ENCODE results near the gene ITGB3.
A peak's percentile ranks its signal among the peaks of the same experiment; 100 is the strongest.
"Not testable (repeated sequence)": the region's sequence is repeated elsewhere in the genome, so short reads cannot be mapped to it uniquely, and the experiment has no call there.

Gene ITGB3

DNA sequence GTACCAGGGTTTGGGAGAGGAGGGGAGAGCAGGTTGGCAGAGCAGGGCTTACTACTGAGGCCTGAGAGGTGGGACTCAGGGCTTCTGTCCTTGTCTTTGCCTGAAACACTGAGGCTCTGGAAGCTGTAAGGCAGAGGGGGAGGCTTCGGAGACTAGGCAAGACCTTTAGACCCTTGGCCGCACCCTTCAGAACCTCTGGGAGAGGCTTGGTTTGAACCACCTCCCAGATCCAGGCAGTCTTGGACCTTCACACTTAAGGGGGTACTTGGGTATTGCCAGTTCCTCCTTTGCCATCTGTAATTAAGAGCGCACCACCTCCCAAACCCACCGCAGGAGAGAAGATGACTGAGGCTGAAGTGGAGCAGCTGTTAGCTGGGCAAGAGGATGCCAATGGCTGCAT lies 31.6 kb upstream of the ITGB3 start:
- DNase-seq (ENCODE audit: low read depth in 2 of 2, low spot score in 1 of 2), result no peak

DNA sequence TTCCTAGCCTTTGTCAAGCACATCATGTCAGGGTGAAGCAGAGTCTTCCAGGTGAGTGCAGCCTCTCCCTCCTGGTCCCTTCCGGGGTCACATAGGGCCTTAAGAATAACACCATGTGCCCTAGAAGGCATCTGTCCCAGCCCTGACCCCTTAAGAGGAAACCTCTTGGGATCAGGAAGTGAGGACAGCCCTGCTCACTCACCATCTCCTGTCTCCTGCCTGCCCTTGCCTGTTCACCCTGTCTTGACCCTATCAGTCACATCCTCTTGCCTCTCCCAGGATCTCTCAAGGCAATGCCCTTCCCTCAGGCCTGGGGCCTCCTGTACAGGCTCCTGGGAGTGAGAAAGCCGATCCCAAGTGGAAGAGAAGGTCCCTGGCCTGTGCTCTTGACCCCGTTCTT lies 30.6 kb upstream of the ITGB3 start:
- no peak for DNase-seq (ENCODE audit: low read depth in 2 of 2, low spot score in 1 of 2)

DNA sequence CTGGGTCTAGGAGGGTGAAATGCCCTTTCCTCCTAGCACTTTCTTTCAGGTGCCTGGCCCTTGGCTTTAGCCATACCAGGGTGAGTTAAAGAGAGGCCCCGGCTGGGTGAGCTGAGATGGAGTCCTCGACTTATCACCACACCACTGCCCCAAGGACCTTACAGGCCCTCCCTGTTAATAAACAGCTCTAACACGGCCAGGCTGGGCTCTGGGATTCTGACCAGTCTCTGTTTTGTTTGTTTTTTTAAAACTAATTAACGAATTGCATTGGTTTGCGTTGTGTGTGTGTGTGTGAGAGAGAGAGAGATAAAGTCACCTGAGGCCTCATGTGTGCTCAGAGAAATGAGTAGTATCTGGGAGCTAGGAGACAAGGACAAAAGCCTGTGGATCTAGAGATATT lies 30.2 kb upstream of the ITGB3 start:
- DNase-seq (ENCODE audit: low read depth in 2 of 2, low spot score in 1 of 2), result no peak

DNA sequence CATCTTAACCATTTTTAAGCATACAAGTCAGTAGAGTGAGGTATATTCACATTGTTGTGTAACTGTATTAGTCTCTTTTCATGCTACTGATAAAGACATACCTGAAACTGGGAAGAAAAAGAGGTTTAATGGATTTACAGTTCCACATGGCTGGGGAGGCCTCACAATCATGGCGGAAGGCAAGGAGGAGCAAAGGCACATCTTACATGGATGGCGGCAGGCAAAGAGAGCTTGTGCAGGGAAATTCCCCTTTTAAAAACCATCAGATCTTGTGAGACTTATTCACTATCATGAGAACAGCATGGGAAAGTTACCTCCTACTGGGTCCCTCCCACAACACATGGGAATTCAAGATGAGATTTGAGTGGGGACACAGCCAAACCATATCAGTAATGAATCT lies 29.6 kb upstream of the ITGB3 start:
- DNase-seq (ENCODE audit: low read depth in 2 of 2, low spot score in 1 of 2), result not testable (repeated sequence)

DNA sequence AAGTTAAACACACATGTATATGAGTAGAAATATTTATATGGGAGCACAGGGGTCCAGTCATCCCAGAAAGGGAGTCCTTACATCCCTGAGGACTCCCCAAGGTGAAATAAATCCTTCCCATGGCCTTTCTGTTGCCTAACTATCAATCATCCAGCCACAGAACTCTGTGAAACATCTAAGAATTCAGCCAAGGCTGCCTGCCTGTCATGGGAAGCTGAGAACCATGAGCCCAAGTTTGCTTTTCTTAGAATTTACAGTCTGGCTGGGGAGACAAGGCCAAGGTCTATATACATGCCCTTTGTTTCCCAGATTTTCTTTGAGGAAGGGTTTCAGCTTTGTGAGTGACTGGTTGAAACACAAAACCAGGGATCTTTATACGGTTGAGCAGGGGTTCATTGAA lies 28.7 kb upstream of the ITGB3 start:
- DNase-seq (ENCODE audit: low read depth in 2 of 2, low spot score in 1 of 2), result no peak

DNA sequence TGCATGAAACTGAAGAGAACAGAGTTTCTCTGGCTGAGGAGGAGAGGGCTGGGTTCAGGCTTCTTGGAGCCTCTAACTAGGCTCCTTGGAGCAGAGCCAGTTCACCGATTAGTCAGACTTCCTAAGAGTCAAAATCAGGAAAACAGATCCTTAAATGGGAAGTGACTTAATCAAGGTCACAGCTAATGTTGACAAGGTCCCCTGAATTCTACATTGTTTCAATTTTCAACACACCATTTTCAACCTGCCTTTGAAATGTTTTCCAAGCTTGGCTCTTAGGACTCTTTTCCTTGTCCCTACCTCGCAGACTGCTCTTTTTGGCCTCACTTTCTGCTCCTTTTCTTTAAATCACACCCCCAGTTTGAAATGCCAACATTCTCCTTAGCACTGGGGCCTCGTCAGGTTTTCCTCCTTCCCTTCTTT lies 28.2 kb upstream of the ITGB3 start:
- DNase-seq (ENCODE audit: low read depth in 2 of 2, low spot score in 1 of 2), result no peak

DNA sequence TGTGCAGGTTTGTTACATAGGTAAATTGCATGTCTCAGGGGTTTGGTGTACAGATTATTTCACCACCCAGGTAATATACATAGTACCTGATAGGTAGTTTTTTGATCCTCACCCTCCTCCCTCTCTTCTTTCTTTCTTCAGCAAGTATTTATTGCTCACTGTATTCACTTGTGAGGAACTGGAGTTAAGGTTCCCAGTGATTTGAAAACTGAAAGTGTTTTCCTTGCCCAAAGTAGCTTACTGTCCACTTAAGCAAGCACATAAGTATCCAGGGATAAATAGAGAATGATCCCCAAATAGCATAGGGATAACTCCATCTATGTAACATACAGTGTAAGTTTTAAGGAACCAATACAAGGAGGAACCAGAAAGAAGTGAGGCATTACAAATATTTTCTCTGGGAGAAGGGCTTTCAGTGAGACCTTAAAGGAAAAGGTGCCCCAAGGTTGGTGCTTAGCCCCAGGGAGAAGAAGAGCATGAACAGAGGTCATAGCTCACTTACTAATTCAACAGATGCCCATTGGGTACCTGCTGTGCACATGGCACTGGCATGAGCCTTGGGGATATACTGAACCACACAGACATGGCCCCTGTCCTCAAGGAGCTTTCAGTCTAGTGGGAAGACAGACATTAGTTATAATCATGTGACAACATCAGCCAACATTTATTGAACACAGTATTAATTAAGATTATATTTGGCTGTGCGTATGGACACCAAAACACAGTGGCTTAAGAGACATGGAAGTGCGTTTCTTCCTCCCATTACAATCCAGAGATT lies 27.5 kb upstream of the ITGB3 start:
- DNase-seq (ENCODE audit: low read depth in 2 of 2, low spot score in 1 of 2), result no peak

DNA sequence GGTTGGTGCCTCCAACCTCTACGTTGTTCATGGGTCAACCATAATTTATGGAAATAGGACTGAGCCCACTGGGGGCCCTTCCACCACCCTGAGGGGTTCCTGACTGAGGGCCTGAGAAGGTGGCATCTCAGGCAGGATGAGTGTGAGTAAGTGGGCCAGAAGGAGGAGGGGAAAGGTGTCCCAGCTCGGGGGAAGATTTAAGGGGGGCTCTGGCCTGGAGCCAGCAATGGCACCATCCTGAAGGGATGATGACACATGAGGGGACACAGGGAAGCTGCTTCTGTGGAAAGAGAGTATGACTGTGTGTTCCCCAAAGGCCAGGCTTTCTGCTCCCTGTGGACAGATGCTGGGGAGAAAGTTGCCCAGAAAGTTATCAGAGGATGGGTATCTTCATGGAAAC lies 25.8 kb upstream of the ITGB3 start:
- DNase-seq (ENCODE audit: low read depth in 2 of 2, low spot score in 1 of 2), result no peak

DNA sequence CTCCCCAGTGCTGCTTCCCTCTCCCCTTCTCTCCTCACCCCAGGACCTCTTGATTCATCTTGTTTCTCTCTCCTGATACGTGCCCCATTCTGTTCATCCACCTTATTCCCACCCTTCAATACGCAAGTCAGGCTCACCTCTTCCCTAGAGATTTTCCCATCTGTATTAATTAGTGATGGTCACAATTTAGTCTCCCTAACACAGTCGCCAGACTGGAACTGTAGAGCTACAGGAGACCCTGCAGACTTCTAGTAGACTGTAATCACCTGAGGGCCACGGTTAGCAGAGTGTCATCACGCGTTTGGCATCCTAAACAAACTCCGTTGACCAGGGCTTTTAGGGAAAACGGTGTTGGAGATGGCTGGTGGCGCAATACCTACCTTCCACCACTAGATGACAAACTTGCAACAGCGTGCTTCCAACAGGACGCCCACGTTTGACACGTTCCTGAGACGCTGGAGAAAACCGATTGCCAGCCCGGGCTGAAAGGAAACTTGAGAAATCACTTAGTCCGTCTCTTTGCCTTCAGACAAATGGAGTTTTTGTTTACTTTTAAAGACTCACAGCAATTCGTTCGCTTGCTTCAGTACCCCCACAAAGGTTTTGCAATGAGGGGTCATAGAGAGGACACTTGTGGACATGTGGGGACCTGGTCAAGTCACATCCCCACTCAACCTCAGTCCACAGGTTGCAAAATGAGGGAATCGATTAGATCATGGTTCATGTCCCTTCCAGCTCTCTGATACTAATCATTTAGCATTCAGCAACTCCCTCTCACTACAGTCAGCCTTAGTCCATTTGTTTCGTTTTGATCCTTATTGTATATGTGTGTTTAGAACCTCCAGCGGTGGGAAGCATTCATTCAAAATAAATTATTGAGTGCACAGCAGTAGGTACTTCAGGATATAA lies 23.8 kb upstream of the ITGB3 start:
- peak; percentile 17 to 51 for DNase-seq (ENCODE audit: low read depth in 2 of 2, low spot score in 1 of 2)

DNA sequence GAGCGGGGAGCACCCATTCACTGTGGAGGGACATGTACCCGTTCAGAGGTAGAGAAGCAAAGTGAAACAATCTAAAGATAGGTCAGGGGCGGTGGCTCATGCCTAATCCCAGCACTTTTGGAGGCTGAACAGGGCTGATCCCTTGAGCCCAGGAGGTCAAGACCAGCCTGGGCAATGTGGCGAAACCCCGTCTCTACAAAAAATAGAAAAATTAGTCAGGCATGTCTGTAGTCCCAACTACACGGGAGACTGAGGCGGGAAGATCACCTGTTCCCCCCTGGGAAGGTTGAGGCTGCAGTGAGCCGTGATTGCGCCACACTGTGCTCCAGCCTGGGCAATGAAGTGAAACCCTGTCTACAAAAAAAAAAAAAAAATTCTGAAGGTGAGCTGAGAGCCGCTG lies 22.8 kb upstream of the ITGB3 start:
- no peak for DNase-seq (ENCODE audit: low read depth in 2 of 2, low spot score in 1 of 2)

DNA sequence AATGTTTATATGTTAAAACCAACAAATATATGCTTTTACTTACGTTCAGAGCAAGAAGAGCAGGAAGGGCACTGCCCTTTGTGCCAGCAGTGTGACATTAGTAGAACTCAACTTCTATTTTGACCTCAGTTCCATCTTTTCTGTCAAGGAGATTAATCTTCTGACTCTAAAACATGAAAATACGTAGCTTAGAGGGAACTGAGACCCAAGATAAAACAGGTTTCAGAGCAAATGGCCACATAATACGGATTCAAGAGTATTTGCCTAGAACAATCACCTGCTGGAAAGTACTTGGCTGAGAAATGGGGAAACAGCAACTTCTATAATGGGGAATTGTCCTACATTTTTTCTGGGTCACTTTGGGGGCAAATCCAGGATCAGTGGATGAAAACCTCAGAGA lies 22.3 kb upstream of the ITGB3 start:
- no peak for DNase-seq (ENCODE audit: low read depth in 2 of 2, low spot score in 1 of 2)

DNA sequence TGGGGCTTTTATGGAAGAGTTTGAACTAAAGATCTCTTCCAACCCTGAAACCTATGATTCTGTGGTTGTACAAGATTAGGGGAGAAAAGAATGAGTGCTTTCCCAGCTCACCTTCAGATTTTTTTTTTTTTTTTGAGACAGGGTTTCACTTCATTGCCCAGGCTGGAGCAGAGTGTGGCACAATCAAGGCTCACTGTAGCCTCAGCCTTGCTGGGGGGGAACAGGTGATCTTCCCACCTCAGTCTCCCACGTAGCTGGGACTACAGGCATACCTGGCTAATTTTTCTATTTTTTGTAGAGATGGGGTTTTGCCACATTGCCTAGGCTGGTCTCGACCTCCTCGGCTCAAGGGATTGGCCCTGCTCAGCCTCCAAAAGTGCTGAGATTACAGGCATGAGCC lies 21.8 kb upstream of the ITGB3 start:
- DNase-seq (ENCODE audit: low read depth in 2 of 2, low spot score in 1 of 2), result no peak

DNA sequence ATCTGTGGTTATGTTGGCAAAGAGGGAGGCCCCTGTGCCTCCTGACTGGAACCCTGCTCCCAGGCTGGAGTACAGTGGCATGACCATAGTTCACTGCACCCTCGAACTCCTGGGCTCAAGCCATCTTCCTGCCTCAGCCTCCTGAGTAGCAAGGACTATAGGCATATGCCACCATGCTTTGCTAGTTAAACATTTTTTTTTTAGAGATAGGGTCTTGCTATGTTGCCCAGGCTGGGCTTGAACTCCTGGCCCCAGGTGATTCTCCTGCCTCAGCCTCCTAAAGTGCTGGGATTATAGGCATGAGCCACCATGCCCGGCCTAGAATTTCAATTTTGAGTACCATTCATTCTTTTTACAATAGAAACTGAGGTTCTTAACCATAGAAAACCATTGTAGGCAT lies 21.2 kb upstream of the ITGB3 start:
- DNase-seq (ENCODE audit: low read depth in 2 of 2, low spot score in 1 of 2), result no peak

DNA sequence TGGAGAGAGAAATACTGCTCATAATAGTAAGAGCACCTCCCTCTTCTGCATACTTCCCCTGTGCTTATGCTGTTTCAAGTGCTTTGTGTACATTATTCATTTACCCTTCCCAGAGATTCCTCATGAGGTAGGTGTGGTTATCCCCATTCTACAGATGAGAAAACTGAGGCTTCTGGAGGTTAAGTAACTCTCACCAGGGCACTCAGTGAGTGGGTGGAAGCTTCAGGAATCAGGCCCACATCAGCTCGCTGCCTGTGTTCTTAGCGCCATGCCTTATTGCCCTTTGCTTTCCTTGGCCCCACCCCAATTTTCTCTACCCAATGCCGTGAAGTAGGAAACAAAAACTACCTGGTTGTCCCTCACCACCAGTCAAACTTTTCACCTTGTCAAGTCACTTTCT lies 18.1 kb upstream of the ITGB3 start:
- no peak for DNase-seq (ENCODE audit: low read depth in 2 of 2, low spot score in 1 of 2)

DNA sequence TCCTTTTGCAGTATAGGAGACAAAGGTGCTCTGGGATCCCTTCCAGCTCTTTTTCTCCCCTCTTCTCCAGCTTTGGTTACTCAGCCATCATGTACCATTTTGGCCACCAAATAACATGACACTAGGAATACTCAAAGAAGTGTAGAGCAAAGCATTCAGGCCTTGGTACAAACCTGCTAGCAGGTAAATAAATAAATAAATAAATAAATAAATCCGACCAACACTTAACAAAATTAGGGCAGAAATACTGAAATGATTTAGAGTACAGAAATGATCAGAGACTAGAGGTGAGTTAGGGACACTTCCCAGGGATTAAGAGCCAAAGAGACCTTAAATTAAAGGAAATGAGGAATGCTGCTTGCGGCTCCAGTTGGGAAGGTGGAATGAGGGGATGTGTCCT lies 17.7 kb upstream of the ITGB3 start:
- DNase-seq (ENCODE audit: low read depth in 2 of 2, low spot score in 1 of 2), result no peak

DNA sequence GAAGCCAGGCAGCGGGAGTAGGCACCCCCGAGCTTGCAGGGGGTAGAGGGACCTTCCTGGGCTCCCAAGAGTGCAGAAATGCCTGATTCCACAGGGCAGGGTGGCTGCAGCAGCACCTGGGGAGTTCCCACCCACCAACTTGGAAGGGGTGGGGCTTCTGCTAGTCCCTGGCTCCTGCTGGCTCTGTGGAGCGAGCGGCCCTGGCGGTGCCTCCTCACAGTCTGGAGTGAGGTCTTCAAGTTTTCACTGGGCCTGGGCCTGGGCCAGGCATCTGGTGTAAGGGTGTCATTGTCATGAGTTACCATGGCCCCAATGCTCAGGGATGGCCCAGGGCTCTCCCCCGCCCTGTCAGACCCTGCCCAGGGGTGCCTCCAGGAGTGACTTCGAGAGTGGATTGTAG lies 15.8 kb upstream of the ITGB3 start:
- DNase-seq (ENCODE audit: low read depth in 2 of 2, low spot score in 1 of 2), result no peak

DNA sequence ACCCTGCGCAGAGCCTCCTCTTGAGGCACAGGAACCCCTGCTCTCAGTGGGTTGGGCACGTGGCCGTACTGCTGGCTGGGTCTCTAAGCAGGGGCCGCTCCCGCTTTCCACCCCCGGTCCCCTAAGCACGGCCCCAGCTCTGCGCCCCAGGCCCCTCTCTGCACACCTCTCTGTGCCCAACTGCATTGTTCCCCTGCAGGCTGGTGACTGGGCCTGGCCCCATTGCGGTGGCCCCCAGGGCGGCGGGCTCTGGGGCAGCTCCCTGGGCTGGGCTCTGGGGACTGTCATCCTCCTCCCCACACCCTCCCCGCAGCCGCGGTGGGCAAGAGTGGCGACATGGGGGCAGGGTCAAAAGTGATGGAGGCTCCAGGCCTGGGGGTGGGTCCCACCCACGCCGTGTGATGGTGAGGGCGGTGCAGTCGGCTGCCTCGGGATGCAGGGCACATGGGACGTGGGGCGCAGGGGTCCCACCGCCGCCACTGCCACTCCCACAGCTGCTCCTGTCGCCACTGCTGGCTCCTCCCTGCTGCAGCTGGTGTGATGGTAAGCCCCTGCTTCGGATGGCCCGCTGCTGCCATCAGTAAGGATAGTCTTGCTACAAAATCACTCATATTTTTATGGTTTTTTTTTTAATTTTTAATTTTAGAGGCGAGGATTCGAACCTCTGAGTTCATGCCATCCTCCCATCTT lies 15.2 kb upstream of the ITGB3 start:
- DNase-seq (ENCODE audit: low read depth in 2 of 2, low spot score in 1 of 2), result no peak

DNA sequence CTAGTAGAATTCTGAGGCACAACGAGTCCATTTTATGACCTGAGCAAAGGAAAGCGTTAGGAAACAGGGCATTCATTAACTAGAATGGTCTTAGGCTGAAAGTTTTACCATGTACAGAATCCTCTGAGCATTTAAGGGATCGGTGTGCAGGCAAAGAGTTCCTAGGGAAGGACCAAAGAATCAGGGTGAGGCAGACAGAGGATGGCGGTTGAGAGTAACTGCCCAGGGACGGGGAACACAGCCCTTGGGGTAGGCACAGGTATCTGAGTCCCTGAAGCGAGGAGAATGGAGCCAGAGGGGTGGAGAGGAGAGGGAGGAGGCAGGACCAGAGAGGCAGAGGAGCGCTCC lies 14.0 kb upstream of the ITGB3 start:
- DNase-seq (ENCODE audit: low read depth in 2 of 2, low spot score in 1 of 2), result no peak

DNA sequence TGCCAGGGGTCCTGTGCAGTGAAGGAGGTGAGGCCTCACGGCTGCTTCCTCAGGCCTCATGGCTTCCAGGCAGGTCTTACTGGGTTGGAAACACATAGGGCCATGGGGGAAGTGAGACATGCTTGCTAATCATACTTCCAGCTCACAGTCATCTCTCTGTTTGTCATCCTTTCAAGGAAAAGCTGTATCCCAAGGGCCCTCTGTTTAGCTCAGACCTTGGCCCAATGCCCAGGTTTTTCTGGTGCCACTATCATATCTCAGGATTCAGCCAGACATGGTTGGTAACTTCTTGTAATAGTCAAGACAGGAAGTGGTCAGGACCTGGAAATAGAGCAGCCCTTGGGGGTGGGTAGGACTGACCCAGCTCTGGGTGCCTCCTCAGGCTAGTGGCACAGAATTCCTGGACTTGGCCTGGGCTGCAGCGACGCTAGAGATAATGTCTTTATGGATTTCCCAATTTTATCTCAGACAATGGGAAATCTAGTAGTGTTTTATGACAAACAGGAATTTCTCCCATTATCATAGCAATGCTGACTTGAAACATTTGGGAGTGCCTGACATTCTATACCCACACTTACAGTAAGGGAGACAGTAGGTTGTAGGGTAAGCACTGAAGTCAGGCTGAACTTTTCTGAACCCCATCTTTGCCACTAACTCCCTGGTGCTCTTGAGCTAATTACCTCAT lies 13.5 kb upstream of the ITGB3 start:
- no peak for DNase-seq (ENCODE audit: low read depth in 2 of 2, low spot score in 1 of 2)

DNA sequence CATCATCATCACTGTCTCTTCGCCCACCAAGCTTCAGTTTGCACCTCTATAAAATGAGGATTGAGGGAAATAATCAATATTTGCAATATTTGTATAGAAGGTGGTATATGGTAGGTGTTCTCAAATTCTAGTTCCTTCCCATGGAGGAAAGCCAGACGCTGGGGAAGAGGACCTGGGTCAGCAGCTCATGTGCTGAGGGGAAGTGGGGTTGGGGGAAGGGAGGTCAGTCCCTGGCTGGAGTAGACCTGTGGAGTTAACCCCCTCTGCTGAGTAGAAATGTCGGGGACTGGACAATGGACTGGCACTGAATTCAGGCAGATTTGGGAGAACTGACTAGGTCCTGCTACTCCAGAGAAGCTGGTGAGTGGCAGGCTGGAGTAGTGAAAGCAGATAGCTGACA lies 12.8 kb upstream of the ITGB3 start:
- DNase-seq (ENCODE audit: low read depth in 2 of 2, low spot score in 1 of 2), result no peak

DNA sequence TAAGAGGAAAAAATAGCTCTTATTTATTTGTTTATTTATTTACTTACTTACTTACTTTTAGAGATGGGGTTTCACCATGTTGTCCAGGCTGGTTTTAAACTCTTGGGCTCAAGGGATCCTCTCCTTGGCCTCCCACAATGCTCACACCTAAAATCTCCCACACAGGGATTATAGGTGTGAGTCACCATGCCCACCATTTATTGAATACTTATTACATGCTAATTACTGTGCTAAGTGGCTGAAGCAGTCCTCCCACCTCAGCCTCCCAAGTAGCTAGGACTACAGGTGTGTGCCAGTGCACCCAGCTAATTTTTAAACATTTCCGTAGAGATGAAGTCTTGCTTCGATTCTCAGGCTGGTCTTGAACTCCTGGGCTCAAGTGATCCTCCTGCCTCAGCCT lies 11.0 kb upstream of the ITGB3 start:
- DNase-seq (ENCODE audit: low read depth in 2 of 2, low spot score in 1 of 2), result no peak

All from stimulated activated CD8-positive, alpha-beta memory T cell treated with anti-CD3 and anti-CD28 coated beads, Interleukin-4, amount 100 ng/mL, for 1 hour (primary cell).